Kidney capillary endothelial cell (primary cell): ENCODE measurements around the gene GGPS1.
"Not testable (repeated sequence)": the region's sequence is repeated elsewhere in the genome, so short reads cannot be mapped to it uniquely, and the experiment has no call there.

Source experiments
- DNase-seq: peaks from one replicate; pipeline ENCODE4 v3.0.0-alpha.2; 2018; ENCODE audit warnings: low spot score

GGPS1 gene

DNA sequence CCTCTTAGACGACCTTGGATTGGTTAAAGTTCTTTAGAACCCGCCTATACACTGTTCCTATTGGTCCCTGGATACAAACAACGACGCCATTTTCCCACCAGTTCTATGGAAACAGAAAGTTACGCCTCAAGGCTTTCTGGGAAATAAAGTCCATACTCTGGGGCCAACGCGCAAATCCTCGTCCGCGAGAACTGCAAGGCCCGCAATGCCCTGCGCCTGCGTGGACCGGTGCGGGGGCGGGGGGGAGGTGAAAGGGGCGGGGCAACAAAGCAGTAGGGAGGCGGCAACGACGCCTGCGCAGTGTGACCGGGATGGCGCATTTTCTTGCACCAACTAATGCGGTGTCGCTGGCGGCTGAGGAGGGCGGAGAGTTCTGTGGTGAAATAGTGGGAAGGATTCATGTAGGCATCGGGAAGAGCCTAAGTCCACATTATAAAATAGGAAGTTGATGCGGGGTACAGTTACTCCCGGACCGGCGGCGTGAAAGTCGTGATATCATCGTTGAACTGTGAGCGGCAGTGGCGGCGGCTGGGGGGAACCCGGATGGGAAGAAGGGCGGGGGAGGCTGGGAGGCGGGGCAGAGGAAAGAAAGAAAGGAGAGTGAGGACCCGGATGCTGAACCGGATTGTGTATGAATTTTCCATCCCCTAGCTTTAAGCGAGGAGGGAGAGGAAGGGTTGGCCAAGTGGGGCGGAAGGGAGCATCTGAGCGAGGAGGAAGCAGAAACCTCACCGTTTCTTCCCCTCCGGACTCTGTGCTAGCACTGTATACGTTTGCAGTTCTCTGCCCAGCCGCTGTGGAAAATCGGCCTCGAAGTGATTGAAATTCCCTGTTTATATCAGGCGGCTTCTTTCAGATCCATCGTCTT, at the start of gene GGPS1:
TSS of gene GGPS1 (plus strand) at position 300 of the 868 bp plus-strand sequence. CDS start 6,695 bp downstream, outside the sequence.
- peak; percentile 99 for DNase-seq

DNA sequence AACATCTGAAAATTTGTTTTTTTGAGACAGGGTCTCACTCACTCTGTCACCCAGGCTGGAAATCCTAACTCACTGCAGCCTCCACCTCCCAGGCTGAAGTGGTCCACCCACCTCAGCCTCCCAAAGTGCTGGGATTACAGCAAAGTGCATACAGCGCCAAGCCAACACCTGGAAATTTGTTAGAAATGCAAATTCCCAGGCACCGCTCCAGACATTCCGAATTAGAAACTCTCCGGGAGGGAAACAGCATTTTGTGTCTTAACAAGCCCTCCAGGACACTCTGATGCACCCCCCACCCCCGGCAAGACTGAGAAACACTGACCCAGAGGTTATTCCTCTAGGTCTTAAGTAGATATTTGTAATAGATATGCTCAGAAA, 49.5 kb upstream of the GGPS1 start:
- no peak for DNase-seq

DNA sequence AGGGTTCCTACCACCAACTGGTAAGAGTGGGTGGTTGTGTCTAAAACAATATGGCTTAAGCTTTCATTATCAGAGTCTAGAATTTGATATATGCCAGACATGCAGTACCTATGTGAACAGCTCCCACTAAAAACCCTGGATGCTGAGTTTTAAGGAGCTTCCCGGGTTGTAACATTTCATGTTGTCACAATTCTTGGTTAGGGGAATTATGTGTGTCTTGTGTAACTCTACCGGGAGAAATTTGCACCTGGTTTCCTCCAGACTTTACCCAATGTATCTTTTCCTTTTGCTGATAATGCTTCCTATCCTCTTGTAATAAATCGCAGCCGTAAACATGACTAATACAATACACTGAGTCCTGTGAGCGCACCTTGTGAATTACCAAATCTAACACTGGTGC, 48.7 kb upstream of the GGPS1 start:
- DNase-seq, result no peak

DNA sequence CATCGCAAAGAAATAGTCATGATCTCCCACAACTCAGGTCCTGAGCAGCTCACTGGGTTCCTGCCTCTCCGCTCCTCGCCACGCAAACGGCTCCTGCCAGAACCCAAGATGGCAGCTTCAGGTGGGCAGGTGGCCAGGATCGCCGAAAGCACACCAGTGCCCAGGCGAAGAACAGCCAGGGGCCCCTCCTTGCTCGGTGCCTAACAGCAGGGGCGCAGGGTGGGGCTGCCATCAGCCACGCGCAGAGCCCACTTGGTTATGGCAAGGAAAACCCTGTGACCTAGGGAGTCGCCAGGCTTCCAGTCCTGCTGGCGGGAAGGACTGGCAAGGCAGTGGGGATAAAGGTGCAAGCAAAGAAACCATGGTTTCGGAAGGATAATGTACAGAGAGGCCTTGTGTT, 47.9 kb upstream of the GGPS1 start:
- DNase-seq, result no peak

DNA sequence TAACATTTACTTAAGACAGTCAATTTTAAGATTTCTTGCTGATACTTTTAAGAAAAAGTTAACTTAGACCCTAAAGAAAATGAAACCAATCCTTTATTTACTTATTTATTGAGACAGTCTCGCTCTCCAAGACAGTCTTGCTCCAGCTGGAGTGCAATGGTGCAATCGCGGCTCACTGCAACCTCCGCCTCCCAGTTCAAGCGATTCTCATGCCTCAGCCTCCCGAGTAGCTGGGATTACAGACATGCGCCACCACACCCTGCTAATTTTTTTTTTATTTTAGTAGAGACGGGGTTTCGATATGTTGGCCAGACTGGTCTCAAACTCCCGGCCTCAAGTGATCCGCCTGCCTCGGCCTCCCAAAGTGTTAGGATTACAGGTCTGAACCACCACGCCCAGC, 44.7 kb upstream of the GGPS1 start:
- DNase-seq, result not testable (repeated sequence)

DNA sequence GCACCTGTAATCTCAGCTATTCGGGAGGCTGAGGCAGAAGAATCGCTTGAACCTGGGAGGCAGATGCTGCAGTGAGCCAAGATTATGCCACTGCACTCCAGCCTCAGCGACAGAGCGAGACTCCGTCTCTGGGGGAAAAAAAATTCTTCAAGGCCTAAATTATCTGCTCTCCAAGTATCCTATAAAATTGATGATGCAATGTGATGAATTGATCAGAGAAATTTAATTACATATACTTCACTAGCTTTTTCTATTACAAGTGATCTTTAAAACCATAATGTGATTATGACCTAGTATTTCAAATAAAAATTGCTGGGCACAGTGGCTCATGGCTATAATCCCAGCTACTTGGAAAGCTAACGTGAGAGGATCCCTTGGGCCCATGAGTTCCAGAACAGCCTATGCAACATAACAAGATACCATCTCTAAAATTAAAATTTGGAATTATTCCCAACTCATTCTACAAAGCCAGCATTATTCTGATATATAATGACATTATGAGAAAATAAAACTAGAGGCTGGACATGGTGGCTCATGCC, 44.1 kb upstream of the GGPS1 start:
- DNase-seq, result no peak

DNA sequence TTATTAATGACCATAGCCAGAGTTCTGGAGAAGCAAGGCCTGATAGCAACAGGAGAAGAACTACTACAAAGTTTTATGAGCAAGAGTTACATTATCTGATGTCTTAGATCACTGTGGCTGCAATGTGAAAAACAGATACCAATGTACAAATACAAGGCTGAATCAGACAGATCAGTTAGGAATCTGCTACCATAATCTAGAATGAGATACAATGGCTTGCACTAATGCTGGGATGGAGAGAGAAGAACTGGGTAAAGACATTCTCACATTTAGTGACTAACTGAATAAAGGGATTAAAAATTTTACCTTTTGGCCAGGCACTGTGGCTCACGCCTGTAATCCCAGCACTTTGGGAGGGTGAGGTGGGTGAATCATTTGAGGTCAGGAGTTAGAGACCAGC, 41.7 kb upstream of the GGPS1 start:
- DNase-seq, result no peak

DNA sequence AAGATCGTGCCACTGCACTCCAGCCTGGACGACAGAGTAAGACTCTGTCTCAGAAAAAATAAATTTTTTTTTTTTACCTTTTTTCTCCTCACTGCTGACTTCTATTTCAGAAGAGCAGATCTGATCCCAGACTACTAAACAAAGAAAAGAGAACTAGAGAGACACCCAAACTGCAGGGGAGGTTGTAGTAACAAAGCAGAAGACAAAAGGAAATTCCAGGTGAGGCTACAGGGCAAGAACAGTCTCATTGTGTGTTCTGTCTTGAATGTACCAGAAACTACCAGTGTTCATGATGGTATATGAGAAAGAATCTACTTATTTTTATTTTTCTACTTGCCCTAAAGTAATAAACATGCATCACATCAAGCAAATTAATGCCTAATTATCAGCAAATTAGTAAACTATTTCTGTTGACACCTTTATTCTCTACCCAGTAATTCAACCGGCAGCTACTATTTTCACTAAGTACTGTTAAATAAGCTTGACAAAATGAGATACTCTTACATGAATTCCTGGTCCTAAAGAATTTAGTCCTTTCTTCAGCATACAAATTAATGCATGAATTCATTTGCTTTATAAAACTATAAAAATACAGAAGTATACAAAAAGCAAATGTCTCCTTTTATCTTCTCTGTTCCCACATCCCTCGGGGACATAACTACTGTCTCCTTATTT, 41.0 kb upstream of the GGPS1 start:
- DNase-seq, result no peak

DNA sequence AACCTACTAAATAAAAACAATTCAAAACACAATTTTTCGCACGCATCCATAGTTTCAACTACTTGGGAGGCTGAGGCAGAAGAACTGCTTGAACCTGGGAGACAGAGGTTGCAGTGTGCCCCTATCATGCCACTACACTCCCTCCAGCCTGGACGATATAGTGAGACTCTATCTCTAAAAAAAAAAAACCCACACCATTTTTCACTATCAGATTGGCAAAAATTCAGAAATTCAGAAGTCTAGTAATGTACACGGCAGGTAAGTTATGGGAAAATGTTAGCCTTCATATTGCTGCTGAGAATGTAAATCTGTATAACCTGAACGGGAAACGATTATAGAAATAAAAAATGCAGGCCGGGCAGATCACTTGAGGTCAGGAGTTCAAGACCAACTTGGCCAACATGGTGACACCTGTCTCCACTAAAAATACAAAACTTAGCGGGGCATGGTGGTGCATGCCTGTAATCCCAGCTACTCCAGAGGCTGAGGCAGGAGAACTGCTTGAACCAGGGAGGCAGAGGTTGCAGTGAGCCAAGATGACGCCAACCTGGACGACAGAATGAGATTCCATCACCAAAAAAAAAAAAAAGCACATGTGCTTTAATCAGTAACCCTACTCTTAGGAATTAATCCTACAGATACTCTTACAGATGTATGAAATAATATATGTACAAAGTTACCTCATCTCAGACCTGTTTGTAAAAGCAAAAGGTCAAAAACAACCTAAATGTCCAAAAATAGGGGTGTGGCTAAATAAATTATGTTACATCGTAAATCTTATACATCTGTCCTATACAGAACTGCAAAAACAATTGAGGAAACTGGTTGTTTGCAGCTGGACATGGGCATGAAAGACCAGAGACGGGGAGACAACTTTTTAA, 38.3 kb upstream of the GGPS1 start:
- DNase-seq, result no peak

GRCh38 chr1:235290740-235291502, 37.4 kb upstream of the GGPS1 start:
- no peak for DNase-seq

- DNase-seq, result no peak
Measured at GRCh38 chr1:235291599-235292091, 36.7 kb upstream of the GGPS1 start.

DNA sequence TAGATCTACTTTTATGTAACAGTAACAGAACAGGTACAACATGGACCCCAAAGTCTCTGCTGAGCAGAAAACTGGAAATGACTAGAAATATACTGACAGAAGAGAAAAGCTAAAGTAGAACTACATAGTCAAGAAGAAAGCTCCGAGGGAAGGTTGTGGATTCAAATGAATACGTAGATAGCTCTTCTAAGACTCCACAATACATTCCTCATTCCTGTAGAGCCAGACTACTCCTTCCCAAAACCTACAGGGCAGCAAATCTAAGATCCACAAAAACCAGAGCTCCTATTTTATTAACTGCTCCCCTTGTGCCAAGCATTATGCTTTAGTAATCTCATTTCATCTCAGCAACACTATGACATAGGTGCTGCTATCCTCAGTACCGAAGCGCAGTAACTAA, 35.6 kb upstream of the GGPS1 start:
- DNase-seq, result no peak

- no peak for DNase-seq
Measured at GRCh38 chr1:235293322-235293942, 34.9 kb upstream of the GGPS1 start.

GRCh38 chr1:235295902-235296350, 32.4 kb upstream of the GGPS1 start:
- no peak for DNase-seq

DNA sequence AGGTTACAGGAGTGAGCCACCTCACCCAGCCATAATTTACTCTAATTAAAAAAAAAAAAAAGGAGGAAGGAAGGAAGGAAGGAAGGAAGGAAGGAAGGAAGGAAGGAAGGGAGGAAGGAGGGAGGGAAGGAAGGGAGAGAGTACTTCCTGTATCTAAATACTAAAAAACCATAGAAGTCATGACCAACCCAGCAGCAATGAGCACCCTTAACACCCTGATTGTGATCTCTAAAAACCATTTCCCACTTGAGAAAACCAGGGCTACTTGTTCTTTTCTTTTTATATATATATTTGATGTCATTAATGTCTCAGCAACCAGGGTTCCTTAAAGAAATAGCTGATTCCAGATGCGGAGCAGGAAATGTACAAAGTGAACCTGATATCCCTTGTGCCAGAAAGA, 31.6 kb upstream of the GGPS1 start:
- no peak for DNase-seq

DNA sequence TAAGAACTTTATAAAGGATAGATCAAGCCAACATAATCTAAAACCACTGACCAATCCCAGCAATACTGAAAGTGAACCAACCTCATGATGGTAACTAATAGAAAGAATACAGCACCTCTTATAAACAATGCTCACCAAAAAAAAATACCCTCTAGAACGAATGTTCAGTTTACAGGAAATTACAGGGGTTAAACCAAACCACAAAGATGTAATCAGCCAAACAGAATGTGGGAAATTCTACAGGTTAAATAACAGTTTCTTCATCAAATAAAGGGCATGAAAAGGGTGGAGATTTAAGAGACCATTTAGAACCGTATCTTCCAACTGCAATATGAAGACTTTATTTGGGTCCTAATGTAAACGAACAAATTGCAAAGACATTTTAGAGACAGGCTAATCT, 30.8 kb upstream of the GGPS1 start:
- DNase-seq, result no peak

DNA sequence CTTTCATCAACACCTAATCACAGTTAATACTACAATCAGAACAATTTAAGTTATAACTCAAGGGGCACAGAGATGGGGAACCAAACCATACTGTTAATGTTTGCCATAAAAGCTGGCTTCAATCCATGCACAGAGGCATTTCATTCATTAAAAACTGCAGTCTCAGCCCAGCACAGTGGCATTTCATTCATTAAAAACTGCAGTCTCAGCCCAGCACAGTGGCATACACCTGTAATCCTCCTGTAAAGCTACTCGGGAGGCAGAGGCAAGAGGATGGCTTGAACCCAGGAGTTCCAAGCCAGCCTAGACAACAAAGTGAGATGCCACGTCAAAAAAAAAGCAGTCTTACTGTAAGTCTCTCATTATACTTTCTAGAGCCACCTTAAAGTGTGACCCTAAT, 29.6 kb upstream of the GGPS1 start:
- no peak for DNase-seq

DNA sequence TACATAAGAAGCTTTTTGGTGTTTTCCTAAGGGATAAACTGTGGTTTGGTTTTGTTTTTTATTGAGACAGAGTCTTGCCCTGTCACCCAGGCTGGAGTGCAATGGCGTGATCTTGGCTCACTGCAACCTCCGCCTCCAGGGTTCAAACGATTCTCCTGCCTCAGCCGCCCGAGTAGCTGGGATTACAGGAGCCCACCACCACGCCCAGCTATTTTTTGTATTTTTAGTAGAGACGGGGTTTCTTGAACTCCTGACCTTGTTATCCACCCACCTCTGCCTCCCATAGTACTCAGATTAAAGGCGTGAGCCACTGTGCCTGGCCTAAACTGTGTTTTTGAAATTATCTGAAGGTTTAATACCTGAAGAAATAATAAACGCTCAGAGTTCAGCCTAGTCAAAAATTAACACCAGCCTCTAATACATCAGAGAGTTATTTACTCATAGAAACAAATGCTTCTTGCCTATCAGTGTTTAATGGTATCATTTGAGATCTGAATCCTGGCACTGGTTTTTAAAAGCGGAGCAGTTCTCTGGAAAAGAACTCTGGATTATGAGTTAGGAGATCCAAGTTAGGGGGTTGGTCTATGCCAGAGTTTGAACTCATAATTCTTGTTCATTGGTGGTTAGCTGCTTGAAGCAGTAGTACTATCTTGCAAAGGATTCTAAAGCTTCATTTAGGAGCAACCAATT, 29.1 kb upstream of the GGPS1 start:
- no peak for DNase-seq

DNA sequence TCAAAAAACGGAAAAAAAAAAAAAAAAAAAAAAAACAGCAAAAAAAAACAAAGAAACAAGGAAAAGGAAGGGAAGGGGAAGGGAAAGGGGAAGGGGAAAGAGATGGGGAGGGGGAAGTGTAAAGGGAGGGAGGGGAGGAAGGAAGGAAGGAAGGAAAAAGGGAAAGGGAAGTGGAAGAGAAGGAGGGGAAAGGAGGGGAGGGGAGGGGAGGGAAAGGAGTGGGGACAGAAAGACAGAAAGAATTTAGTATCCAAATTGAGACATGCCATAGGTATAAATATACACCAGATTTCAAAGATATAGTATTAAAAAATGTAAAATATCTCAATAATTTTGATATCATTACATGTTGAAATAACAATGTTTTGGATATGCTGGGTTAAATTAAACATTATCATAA, 26.2 kb upstream of the GGPS1 start:
- no peak for DNase-seq
